ENCODE measurements around the gene HBA1. TPM values are rescaled to one million over a fixed set of nuclear protein-coding genes. Genes with fewer than 3 reads are reported as not detected.
"Not testable (repeated sequence)": the region's sequence is repeated elsewhere in the genome, so short reads cannot be mapped to it uniquely, and the experiment has no call there.

Gene HBA1
- total and polyA plus RNA-seq, 2 of the 4 experiments (the other 2 are of a cell fraction), result 0.21 TPM; not detected in 1

DNA sequence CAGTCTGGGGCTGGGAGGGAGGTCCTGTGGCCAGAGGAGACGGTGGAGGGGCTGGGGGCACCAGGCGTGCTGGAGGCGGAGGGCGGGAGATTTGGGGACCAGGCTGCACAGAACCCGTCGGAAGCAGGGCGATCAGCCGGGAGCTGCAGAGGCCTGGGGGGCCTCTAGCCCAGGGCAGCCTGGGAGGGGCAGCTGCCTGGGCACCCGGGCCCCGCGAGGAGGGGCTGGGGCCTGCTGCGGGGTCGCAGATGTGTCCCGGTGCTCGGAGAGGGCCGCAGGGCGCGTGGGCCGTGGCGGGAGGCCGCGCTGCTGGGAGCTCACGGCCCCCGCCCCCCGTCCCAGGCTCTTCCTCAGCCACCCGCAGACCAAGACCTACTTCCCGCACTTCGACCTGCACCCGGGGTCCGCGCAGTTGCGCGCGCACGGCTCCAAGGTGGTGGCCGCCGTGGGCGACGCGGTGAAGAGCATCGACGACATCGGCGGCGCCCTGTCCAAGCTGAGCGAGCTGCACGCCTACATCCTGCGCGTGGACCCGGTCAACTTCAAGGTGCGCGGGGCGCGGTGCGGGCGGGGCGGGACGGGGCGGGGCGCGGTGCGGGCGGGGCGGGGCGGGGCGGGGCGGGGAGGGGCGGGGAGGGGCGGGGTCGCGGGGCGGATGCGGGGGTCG is 22.8 kb upstream of the HBA1 start:
- H4K5ac ChIP-seq (ENCODE audit: low read depth, low read length); CTCF ChIA-PET; H3K9me3 ChIP-seq (ENCODE audit: control insufficient read depth, insufficient read depth, low read length); H2BK120ac ChIP-seq (ENCODE audit: low read depth, low read length); H3K4ac ChIP-seq (ENCODE audit: low read depth, low read length); H4K91ac ChIP-seq (ENCODE audit: insufficient read depth, low read depth, low read length); BruUV-seq (replicated peaks); H2BK5ac ChIP-seq (ENCODE audit: low read depth, low read length, poor library complexity, severe bottlenecking); POLR2A ChIA-PET (ENCODE audit: unreplicated experiment); in situ Hi-C loops (cut with MboI; ENCODE audit: low sequenced_read_pairs); DNase-seq; H2BK15ac ChIP-seq (ENCODE audit: low read depth, low read length); H3K4me3 ChIP-seq (ENCODE audit: insufficient read depth, low read depth, low read length); H3K9ac ChIP-seq (ENCODE audit: low read depth, low read length); H3K56ac ChIP-seq (ENCODE audit: extremely low read depth, insufficient read depth, low read length); H3K4me2 ChIP-seq (ENCODE audit: low read depth, low read length); H2BK20ac ChIP-seq (ENCODE audit: low read depth, low read length); H2AFZ ChIP-seq (replicated peaks; ENCODE audit: low read length, poor library complexity); H3K18ac ChIP-seq (ENCODE audit: low read depth, low read length); dilution Hi-C loops (cut with HindIII; ENCODE audit: low sequenced_read_pairs, unreplicated experiment); H4K8ac ChIP-seq (ENCODE audit: low read depth in 2 of 2, low read length in 2 of 2); H3K79me1 ChIP-seq (ENCODE audit: low read depth in 1 of 2, low read length in 2 of 2); H3K36me3 ChIP-seq (ENCODE audit: control insufficient read depth, insufficient read depth, low read length); H3K14ac ChIP-seq (replicated peaks; ENCODE audit: low read depth, low read length); H4K20me1 ChIP-seq (ENCODE audit: insufficient read depth, low read length); H2AK5ac ChIP-seq (ENCODE audit: low read depth, low read length); intact Hi-C loops (cut with micrococcal nuclease); H3K9me1 ChIP-seq (ENCODE audit: insufficient read depth, low read length); H2AK9ac ChIP-seq (replicated peaks; ENCODE audit: low read depth, low read length, poor library complexity); H3K23ac ChIP-seq (ENCODE audit: low read depth, low read length); ATAC-seq (ENCODE audit: low read depth); H3K27ac ChIP-seq (ENCODE audit: insufficient read depth, low read length); H3K4me1 ChIP-seq (ENCODE audit: control insufficient read depth, insufficient read depth, low read length): not testable (repeated sequence)
- WGBS, 2 experiments (ENCODE audit: extremely low coverage in 2 of 2, insufficient read length in 1 of 2), result no CpG with 5 or more reads among the region's 74 CpGs
- peaks cover 16% of the 10 kb centered on the region for H3K27me3 ChIP-seq (ENCODE audit: control insufficient read depth, insufficient read depth, low read length)
